ENCODE results near the gene CYP27C1.

Gene CYP27C1

DNA sequence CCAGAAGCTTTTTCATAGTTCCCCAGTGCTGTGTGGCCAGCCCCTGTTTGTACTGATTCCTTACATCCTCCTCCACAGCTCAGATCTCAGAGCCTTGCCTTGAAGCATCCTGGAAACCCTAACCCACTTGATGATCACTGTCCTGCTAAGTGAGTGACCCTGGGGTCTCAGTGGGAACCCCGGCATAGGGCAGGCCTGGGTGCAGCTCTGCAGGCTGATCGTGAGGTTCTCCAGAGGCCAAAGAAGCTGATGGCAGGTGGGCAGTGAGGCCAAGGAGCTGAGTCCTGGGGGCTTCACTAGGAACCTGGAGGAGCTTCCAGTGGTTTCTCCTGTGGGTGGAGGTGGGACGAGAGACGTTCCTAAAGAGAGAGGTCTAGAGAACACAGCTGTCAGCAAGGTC is 65.7 kb downstream of the CYP27C1 start:
- no peak overlapping the region for H3K4me3 ChIP-seq (ENCODE audit: low read depth, low read length)

DNA sequence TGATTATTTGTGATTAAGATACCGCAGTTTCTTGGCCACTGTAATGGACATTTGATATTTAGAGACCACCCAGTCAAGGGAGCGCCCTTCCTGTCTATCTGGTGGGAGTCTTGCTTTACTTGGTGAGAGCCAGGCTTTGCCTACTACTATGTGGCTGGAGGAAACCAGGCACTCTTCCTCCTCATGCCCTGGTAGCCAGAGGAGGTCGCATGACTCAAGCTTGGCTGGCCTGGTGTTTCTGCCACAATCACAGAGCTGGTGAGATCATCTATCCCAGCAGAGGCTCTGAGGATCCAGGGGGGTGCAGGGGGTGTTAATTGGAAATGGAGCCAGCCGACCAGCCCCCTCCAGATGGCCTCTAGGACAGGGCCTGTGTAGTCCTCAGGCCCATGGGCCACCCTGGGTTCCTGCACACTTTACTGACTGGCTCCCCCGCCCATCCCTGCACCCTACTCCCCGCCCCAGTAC is 66.4 kb downstream of the CYP27C1 start:
- TF ChIP-seq, protein P1, sequence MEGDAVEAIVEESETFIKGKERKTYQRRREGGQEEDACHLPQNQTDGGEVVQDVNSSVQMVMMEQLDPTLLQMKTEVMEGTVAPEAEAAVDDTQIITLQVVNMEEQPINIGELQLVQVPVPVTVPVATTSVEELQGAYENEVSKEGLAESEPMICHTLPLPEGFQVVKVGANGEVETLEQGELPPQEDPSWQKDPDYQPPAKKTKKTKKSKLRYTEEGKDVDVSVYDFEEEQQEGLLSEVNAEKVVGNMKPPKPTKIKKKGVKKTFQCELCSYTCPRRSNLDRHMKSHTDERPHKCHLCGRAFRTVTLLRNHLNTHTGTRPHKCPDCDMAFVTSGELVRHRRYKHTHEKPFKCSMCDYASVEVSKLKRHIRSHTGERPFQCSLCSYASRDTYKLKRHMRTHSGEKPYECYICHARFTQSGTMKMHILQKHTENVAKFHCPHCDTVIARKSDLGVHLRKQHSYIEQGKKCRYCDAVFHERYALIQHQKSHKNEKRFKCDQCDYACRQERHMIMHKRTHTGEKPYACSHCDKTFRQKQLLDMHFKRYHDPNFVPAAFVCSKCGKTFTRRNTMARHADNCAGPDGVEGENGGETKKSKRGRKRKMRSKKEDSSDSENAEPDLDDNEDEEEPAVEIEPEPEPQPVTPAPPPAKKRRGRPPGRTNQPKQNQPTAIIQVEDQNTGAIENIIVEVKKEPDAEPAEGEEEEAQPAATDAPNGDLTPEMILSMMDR (IDR thresholded peaks at IDR 0.05; ENCODE audit: low read depth, low read length), result no peak

More for the DNA sequence above, 65.7 kb downstream of the CYP27C1 start:
- TF ChIP-seq, protein P1 (IDR thresholded peaks at IDR 0.05; ENCODE audit: low read depth, low read length), result no peak

DNA sequence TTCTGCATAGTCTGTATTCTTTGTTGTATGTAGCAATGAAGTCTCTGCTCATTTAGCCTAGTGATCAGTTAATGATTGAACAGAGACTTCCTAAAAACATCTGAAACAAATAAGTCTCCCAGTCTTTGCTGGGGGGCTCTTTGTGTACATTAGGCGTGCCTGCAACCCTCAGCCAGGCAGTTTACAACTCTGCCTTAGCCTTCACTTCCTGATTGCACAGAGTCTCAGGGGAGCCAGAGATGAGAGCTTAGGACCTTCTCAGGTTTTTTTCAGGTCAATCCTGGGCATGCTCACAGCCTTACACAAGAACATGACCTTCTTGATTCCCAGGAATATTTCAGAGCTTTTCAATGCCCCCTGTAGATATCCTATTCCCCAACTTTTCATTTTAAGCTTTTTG is 69.1 kb downstream of the CYP27C1 start:
- no peak overlapping the region for H3K4me3 ChIP-seq (ENCODE audit: low read depth, low read length)
- TF ChIP-seq, protein P1 (IDR thresholded peaks at IDR 0.05; ENCODE audit: low read depth, low read length), result no peak

More for the DNA sequence above, 66.4 kb downstream of the CYP27C1 start:
- no peak overlapping the region for H3K4me3 ChIP-seq (ENCODE audit: low read depth, low read length)

DNA sequence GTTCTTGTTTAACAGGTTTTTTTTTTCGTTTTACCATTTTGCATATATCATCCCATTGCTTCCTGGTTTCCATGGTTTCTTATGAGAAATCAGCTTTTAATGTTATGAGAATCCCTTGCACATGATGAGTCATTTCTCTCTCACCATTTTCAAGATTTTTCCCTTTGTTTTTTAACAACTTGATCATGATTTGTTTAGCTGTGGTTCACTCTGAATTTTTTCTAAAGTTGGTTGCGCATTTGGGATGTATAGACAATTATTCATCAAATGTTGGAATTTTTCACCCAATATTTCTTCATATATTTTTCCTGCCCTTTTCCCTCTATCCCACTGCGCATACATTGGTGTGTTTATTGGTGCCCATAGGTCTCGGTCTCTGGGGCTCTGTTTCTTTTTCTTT is 70.7 kb downstream of the CYP27C1 start:
- TF ChIP-seq, protein P1 (IDR thresholded peaks at IDR 0.05; ENCODE audit: low read depth, low read length), result no peak
- no peak overlapping the region for H3K4me3 ChIP-seq (ENCODE audit: low read depth, low read length)

DNA sequence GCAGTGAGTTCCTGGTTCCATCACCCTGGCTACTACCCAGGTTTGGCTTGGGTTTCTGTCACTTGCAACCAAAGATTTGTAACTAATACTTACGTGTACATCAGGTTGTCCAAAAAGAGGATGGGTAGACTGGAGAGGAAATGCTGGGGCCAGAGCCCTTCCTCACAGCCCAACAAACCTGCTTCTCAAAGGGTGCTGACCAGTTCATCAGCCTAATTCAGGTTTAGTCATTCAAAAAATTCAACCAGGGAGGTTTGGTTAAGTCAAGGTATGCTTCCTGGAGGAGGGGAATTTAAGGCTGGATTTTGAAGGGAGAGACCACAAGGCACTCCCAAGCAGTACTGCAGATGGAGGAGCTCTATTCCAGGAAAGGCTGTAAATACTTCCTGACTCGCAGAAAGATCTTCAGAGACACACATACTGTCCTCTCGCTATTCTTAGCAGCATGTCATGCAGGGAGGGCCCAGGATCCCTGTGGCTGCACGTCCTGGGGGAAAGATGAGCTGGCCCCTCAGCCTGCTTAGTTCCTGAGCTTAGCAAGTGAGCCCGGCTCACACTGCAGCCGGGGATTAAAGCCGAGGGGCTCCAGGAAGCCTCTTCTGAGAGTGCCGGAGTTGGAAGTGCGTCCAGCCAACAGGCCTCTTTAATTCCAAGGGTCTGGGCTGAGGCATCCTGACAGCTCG is 73.1 kb downstream of the CYP27C1 start:
- H3K4me3 ChIP-seq (ENCODE audit: low read depth, low read length), result no peak overlapping the region
- TF ChIP-seq, protein P1 (IDR thresholded peaks at IDR 0.05; ENCODE audit: low read depth, low read length), result no peak

DNA sequence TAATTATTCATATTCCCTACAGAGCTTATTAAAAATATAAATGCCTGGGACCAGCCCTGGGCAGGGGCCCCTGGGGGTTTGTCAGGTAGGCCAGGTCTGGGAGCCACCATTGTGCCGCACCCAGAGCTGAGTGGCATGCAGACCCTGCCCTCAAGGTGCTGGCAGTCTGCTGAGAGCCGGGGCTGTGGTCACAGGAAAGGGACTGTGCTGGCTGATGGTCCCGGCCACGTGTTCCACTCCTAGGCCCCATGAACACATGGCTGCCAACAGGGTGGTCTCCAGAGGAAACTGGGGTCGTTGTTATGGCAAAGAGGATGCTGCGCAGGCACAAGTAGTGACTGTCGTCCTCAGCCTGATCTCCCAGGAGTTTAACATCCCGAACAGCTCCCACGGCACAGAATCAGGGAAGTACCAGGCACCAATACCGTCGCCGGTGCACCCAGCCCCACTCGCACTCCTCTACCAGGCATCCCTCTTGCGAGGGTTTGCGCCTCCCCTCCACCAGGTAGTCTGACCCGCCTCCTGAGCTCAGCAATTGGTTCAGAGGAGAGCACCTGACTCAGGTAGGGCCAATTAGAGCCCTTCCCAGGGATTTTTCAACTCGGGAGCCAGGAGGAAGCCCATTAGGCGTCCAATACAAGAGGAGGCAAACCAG is 73.9 kb downstream of the CYP27C1 start:
- TF ChIP-seq, protein P1 (IDR thresholded peaks at IDR 0.05; ENCODE audit: low read depth, low read length), result no peak
- no peak overlapping the region for H3K4me3 ChIP-seq (ENCODE audit: low read depth, low read length)

DNA sequence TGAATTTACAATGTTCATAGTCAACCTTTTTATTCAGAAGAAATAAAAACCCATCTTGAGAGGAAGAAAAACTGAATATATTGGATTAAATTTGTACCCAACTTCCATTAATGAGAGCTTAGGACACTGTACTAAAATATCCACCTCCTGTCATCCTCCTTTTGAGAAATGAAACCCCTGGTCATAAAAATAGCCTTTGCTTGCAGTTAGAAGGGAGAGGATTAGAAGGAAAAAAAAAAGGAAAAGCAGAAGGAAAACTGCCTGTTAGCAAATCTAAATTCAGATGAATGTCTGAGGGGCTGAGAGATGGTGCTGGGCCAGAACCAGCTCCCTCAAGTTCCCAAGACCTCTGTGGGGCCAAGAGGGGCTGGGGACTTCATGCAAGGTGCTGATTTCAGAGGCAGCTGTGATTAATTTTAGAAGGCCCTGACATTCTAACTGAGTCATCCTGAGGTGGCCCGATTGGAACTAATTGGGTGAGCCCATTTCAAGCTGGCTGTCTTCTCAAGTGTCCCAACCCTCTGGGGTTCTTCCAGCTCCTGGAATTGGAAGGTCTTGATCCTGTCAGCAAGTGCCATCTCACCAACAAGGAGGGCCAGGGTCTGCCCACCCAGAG is 74.7 kb downstream of the CYP27C1 start:
- no peak overlapping the region for H3K4me3 ChIP-seq (ENCODE audit: low read depth, low read length)
- TF ChIP-seq, protein P1 (IDR thresholded peaks at IDR 0.05; ENCODE audit: low read depth, low read length), result no peak

Measured in WI38 (cell line).